Measurements from ENCODE around the gene PSMD6. TPM values are rescaled to one million over a fixed set of nuclear protein-coding genes. Genes with fewer than 3 reads are reported as not detected.

The PSMD6 gene
- 100 to 1,000 TPM; 150 to 220 (median 180) TPM for total RNA-seq

- intact Hi-C loops (cut with DNase I; ENCODE audit: low total_unique reads) (loop anchor here (2.0 kb wide), 1 partner anchor 63 kb away; no protein-coding TSS in a partner anchor), in situ Hi-C loops (cut with MboI; ENCODE audit: low sequenced_read_pairs in 4 of 4) (no loop called here)
- DNase-seq (peak; percentile 78 to 81), ATAC-seq (peak; percentile 91 to 93)
- Histone ChIP-seq H3K9me3 (no peaks in the 10 kb centered on the region), H3K27ac (peak within 1 kb of the TSS; percentile 83 to 91 (median 88)), H3K27me3 (no peaks in the 10 kb centered on the region), H3K4me3 (peak within 1 kb of the TSS; percentile 83 to 98 (median 88)), H3K4me1 (peaks cover 19% of the 10 kb centered on the region in 2 donors), H3K36me3 (peaks cover 0 to 34% of the 10 kb centered on the region in 2 donors)
- TF ChIP-seq POLR2A (IDR thresholded peaks at IDR 0.05), result peak; percentile 28 to 63
- peak; percentile 94 to 100 (median 98) for TF ChIP-seq CTCF (IDR thresholded peaks at IDR 0.05 in 4 of 5, conservative IDR thresholded peaks at IDR 0.05 in 1 of 5)
These were observed at the start of gene PSMD6 for GRCh38 chr3:64023187-64023860. TSS of gene PSMD6 (minus strand) at chr3:64023494. CDS start at chr3:64023419, 75 bp downstream.

- H3K4me3 ChIP-seq, result no peak overlapping the region
- DNase-seq (no peak), ATAC-seq (no peak)
- H3K36me3 ChIP-seq, result no peaks in the 10 kb centered on the region
- H3K27me3 ChIP-seq, result no peaks in the 10 kb centered on the region
- no peak overlapping the region for H3K27ac ChIP-seq
- in situ Hi-C loops (cut with MboI; ENCODE audit: low sequenced_read_pairs in 4 of 4), result no loop called here
- intact Hi-C loops (cut with DNase I; ENCODE audit: low total_unique reads), result no loop called here
- no peaks in the 10 kb centered on the region for H3K9me3 ChIP-seq
- H3K4me1 ChIP-seq, result peaks cover 0 to 6% of the 10 kb centered on the region in 2 donors
- TF ChIP-seq POLR2A (IDR thresholded peaks at IDR 0.05) (no peak), CTCF (IDR thresholded peaks at IDR 0.05 in 4 of 5, conservative IDR thresholded peaks at IDR 0.05 in 1 of 5) (no peak)
These were observed 48.8 kb upstream of the PSMD6 start for GRCh38 chr3:64072126-64072525.

GRCh38 chr3:64070704-64071103 lies 47.4 kb upstream of the PSMD6 start:
- no peak for TF ChIP-seq CTCF (IDR thresholded peaks at IDR 0.05 in 4 of 5, conservative IDR thresholded peaks at IDR 0.05 in 1 of 5)
- TF ChIP-seq POLR2A (IDR thresholded peaks at IDR 0.05), result no peak
- Histone ChIP-seq H3K4me3 (no peak overlapping the region), H3K9me3 (no peaks in the 10 kb centered on the region), H3K27ac (no peak overlapping the region), H3K36me3 (no peaks in the 10 kb centered on the region), H3K4me1 (peaks cover 0 to 6% of the 10 kb centered on the region in 2 donors), H3K27me3 (no peaks in the 10 kb centered on the region)
- in situ Hi-C loops (cut with MboI; ENCODE audit: low sequenced_read_pairs in 4 of 4) (no loop called here), intact Hi-C loops (cut with DNase I; ENCODE audit: low total_unique reads) (no loop called here)
- no peak for ATAC-seq
- no peak for DNase-seq

- intact Hi-C loops (cut with DNase I; ENCODE audit: low total_unique reads) (no loop called here), in situ Hi-C loops (cut with MboI; ENCODE audit: low sequenced_read_pairs in 4 of 4) (no loop called here)
- Histone ChIP-seq H3K27me3 (no peaks in the 10 kb centered on the region), H3K27ac (no peak overlapping the region), H3K36me3 (no peaks in the 10 kb centered on the region), H3K9me3 (no peaks in the 10 kb centered on the region), H3K4me3 (no peak overlapping the region), H3K4me1 (peaks cover 0 to 6% of the 10 kb centered on the region in 2 donors)
- ATAC-seq (peak in 1 of 2 donors; percentile 42), DNase-seq (peak in 1 of 2 donors; percentile 20)
- no peak for TF ChIP-seq CTCF (IDR thresholded peaks at IDR 0.05 in 4 of 5, conservative IDR thresholded peaks at IDR 0.05 in 1 of 5)
- no peak for TF ChIP-seq POLR2A (IDR thresholded peaks at IDR 0.05)
These were observed 44.4 kb upstream of the PSMD6 start for GRCh38 chr3:64067506-64068346.

Data from gastrocnemius medialis (tissue), 4 donors.